SU-DHL-6 (cell line): Measurements from ENCODE around the gene GRIN2A.

ENCODE experiments used
- H2AFZ ChIP-seq: fragments of 200-600 bp; sonication (generic); 2 replicates; pipeline ENCODE4 v1.6.1; 2014; ENCODE audit warnings: low read depth, mild to moderate bottlenecking, moderate library complexity, mixed read lengths, antibody characterized with exemption, low read length; ENCODE audit not compliant: severe bottlenecking
- H3F3A ChIP-seq: fragments of 200-600 bp; shearing (Covaris generic); 2 replicates; pipeline ENCODE4 v1.6.0; 2016; ENCODE audit warnings: antibody characterized with exemption, mild to moderate bottlenecking; ENCODE audit not compliant: insufficient read depth
- H3K27ac ChIP-seq: fragments of 200-600 bp; sonication (generic); 2 replicates; pipeline ENCODE4 v1.5.1; 2016; ENCODE audit warnings: low read depth, mild to moderate bottlenecking, low read length, moderate library complexity, mixed read lengths
- H3K27me3 ChIP-seq: fragments of 200-600 bp; sonication (generic), shearing (Covaris generic); 2 replicates; pipeline ENCODE4 v1.6.0; 2014; ENCODE audit warnings: mild to moderate bottlenecking, low read length
- H3K36me3 ChIP-seq: fragments of 200-600 bp; sonication (generic); 2 replicates; pipeline ENCODE4 v1.6.1; 2014; ENCODE audit warnings: mild to moderate bottlenecking, low read length, mixed read lengths
- H3K4me2 ChIP-seq: fragments of 300-600, 200-600 bp; shearing (Covaris generic), sonication (generic); 2 replicates; pipeline ENCODE4 v1.6.0; 2014; ENCODE audit warnings: low read length, low read depth, mild to moderate bottlenecking; ENCODE audit not compliant: poor library complexity, severe bottlenecking
- H3K4me3 ChIP-seq: fragments of 200-600 bp; sonication (generic); 2 replicates; pipeline ENCODE4 v1.5.1; 2014; ENCODE audit warnings: antibody characterized with exemption, low read length, mild to moderate bottlenecking, mixed read lengths; ENCODE audit not compliant: insufficient read depth, poor library complexity, severe bottlenecking
- H3K79me2 ChIP-seq: fragments of 200-600 bp; sonication (generic); 2 replicates; pipeline ENCODE4 v1.6.1; 2014; ENCODE audit warnings: mild to moderate bottlenecking, low read length, moderate library complexity; ENCODE audit not compliant: insufficient read depth
- H3K9ac ChIP-seq: fragments of 200-600 bp; sonication (generic); 2 replicates; pipeline ENCODE4 v1.7.0; 2014; ENCODE audit warnings: mild to moderate bottlenecking, low read length
- H3K9me2 ChIP-seq: fragments of 200-600 bp; sonication (generic); replicated peaks from 2 replicates; pipeline ENCODE4 v1.6.1; 2014; ENCODE audit warnings: low read length; ENCODE audit not compliant: insufficient read depth
- H3K9me3 ChIP-seq: fragments of 200-600 bp; sonication (generic); 2 replicates; pipeline ENCODE4 v1.6.1; 2014; ENCODE audit warnings: low read length, mixed read lengths; ENCODE audit not compliant: insufficient read depth
- H4K20me1 ChIP-seq: fragments of 200-600 bp; sonication (generic); 2 replicates; pipeline ENCODE4 v1.6.1; 2014; ENCODE audit warnings: low read depth, mild to moderate bottlenecking, antibody characterized with exemption, low read length, moderate library complexity, mixed read lengths
- CTCF ChIP-seq: fragments of 200-600 bp; sonication (generic); IDR thresholded peaks from one replicate; pipeline ENCODE4 v1.5.1; 2017; ENCODE audit warnings: antibody characterized with exemption, mild to moderate bottlenecking, low read length, moderate library complexity; ENCODE audit not compliant: insufficient read depth, poor library complexity, severe bottlenecking
- EZH2phosphoT487 ChIP-seq: fragments of 200-600 bp; sonication (generic), shearing (Covaris generic); conservative IDR thresholded peaks from 2 replicates; pipeline ENCODE4 v1.6.1; 2018; ENCODE audit warnings: mild to moderate bottlenecking, antibody characterized with exemption, low read length, moderate library complexity, mixed read lengths

The GRIN2A gene

GRCh38 chr16:10112021-10112420 lies 70.2 kb downstream of the GRIN2A start:
- no peak overlapping the region for H2AFZ ChIP-seq
- no peaks in the 10 kb centered on the region for H3K79me2 ChIP-seq
- TF ChIP-seq EZH2phosphoT487 = no peak
- no peak for TF ChIP-seq CTCF
- no peaks in the 10 kb centered on the region for H3K9me2 ChIP-seq
- no peak overlapping the region for H3K4me3 ChIP-seq
- no peak overlapping the region for H3K27ac ChIP-seq
- no peak overlapping the region for H3K9ac ChIP-seq
- H3F3A ChIP-seq = no peaks in the 10 kb centered on the region
- H3K36me3 ChIP-seq = no peaks in the 10 kb centered on the region
- H3K4me2 ChIP-seq = no peak overlapping the region
- H3K9me3 ChIP-seq = no peaks in the 10 kb centered on the region
- no peaks in the 10 kb centered on the region for H3K27me3 ChIP-seq
- no peaks in the 10 kb centered on the region for H4K20me1 ChIP-seq

DNA sequence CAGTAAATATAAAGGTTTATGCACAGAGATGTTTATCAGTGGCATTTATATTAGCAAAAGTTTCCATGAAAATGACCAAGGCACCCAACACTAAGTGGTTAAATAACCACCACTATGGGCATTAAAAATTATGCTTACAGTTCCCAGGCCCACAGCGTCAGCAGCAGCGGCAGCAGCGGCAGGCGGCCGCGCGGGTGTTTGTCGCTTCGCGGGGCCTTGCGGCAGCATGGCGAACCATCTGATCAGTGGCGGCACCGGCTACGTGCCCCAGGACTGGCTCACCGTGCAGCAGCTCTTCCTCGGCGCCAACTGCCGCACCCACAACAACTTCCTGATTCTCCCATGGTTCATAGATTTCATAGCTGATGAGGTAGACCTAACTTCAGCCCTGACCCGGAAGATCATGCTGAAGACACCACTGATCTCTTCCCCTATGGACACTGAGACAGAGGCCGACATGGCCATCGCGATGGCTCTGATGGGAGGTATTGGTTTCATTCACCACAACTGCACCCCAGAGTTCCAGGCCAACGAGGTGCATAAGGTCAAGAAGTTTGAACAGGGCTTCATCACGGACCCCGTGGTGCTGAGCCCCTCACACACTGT lies 71.0 kb downstream of the GRIN2A start:
- H3K36me3 ChIP-seq = no peaks in the 10 kb centered on the region
- H3K4me3 ChIP-seq = no peak overlapping the region
- H3K27ac ChIP-seq = no peak overlapping the region
- H3K9me2 ChIP-seq = no peaks in the 10 kb centered on the region
- H4K20me1 ChIP-seq = no peaks in the 10 kb centered on the region
- H3F3A ChIP-seq = no peaks in the 10 kb centered on the region
- H3K79me2 ChIP-seq = no peaks in the 10 kb centered on the region
- no peak overlapping the region for H3K9ac ChIP-seq
- no peaks in the 10 kb centered on the region for H3K9me3 ChIP-seq
- no peaks in the 10 kb centered on the region for H3K27me3 ChIP-seq
- no peak for TF ChIP-seq EZH2phosphoT487
- TF ChIP-seq CTCF = no peak
- no peak overlapping the region for H3K4me2 ChIP-seq
- no peak overlapping the region for H2AFZ ChIP-seq

GRCh38 chr16:10110552-10110951 lies 71.7 kb downstream of the GRIN2A start:
- Histone ChIP-seq H3K79me2 (no peaks in the 10 kb centered on the region), H3K4me3 (no peak overlapping the region), H3K9me2 (no peaks in the 10 kb centered on the region), H3K27me3 (no peaks in the 10 kb centered on the region), H4K20me1 (no peaks in the 10 kb centered on the region), H3K36me3 (no peaks in the 10 kb centered on the region), H3K9ac (no peak overlapping the region), H3K9me3 (no peaks in the 10 kb centered on the region), H3K4me2 (no peak overlapping the region), H3K27ac (no peak overlapping the region), H3F3A (no peaks in the 10 kb centered on the region), H2AFZ (no peak overlapping the region)
- no peak for TF ChIP-seq EZH2phosphoT487

GRCh38 chr16:10107081-10107480 lies 75.1 kb downstream of the GRIN2A start:
- Histone ChIP-seq H3K9me2 (no peaks in the 10 kb centered on the region), H3K36me3 (no peaks in the 10 kb centered on the region), H3K9me3 (no peaks in the 10 kb centered on the region), H3K27me3 (no peaks in the 10 kb centered on the region), H3K79me2 (no peaks in the 10 kb centered on the region), H2AFZ (no peak overlapping the region), H3K4me2 (no peak overlapping the region), H3F3A (no peaks in the 10 kb centered on the region), H3K9ac (no peak overlapping the region), H4K20me1 (no peaks in the 10 kb centered on the region), H3K27ac (no peak overlapping the region), H3K4me3 (no peak overlapping the region)
- TF ChIP-seq EZH2phosphoT487 (no peak), CTCF (no peak)
